Activated T-cell treated with anti-CD3 and anti-CD28 coated beads, Interleukin-2, amount 50 U/mL, for 72 hours (primary cell): ENCODE results near the gene NMS. TPM values are rescaled to one million over a fixed set of nuclear protein-coding genes. Genes with fewer than 3 reads are reported as not detected.

Experiments used
- ATAC-seq, 2 donors: fragments of 150-1000 bp; cut with Tn5 transposase; replicated peaks in 1 of 2; 2 replicates each; pipeline ENCODE4 v1.10.0; 2021; ENCODE audit warnings: moderate library complexity in 2 of 2, mild to moderate bottlenecking in 1 of 2
- DNase-seq, 2 donors: peaks; one replicate each; pipeline ENCODE4 v3.0.0; 2021 to 2022; ENCODE audit warnings: mixed read lengths in 1 of 2
- H3K27ac Mint-ChIP-seq: one replicate; pipeline ENCODE4 v1.8.0; 2022; ENCODE audit warnings: mild to moderate bottlenecking, moderate library complexity, mixed read lengths
- H3K27me3 Mint-ChIP-seq: one replicate; pipeline ENCODE4 v1.8.0; 2022; ENCODE audit warnings: low read depth, mixed read lengths
- H3K36me3 Mint-ChIP-seq, 2 donors: one replicate each; pipeline ENCODE4 v1.8.0; 2022; ENCODE audit warnings: mixed read lengths in 2 of 2, mild to moderate bottlenecking in 1 of 2; ENCODE audit not compliant: insufficient read depth in 2 of 2
- H3K4me1 Mint-ChIP-seq: one replicate; pipeline ENCODE4 v1.8.0; 2022; ENCODE audit warnings: low read depth, mixed read lengths
- H3K4me3 Mint-ChIP-seq, 2 donors: one replicate each; pipeline ENCODE4 v1.8.0; 2022; ENCODE audit warnings: mild to moderate bottlenecking in 2 of 2, mixed read lengths in 2 of 2, moderate library complexity in 2 of 2
- H3K9me3 Mint-ChIP-seq, 2 donors: one replicate each; pipeline ENCODE4 v1.8.0; 2022; ENCODE audit warnings: mixed read lengths in 2 of 2
- total RNA-seq, 2 donors: library from RNA; stranded (reverse); gene quantifications; one replicate each; pipeline ENCODE4 v1.2.3, GENCODE V29; 2022

NMS gene, protein sequence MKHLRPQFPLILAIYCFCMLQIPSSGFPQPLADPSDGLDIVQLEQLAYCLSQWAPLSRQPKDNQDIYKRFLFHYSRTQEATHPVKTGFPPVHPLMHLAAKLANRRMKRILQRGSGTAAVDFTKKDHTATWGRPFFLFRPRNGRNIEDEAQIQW
- not detected for total RNA-seq

DNA sequence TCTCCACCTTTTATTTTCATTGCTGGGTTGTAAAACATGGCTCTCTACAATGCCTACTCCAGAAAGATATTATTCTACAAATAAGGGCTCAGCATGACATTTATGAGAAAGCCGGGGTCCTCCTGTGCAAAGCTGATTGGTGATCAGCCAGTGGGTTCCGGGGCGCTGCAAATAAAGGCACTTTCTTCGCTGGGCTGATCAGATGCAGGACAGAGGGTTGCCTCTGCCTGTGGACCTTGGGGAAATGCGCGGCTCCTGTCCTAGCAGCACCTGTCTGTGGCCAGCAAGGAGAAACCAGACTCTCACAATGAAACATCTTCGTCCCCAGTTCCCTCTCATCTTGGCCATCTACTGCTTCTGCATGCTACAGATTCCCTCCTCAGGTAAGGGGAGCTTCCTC is at the start of gene NMS:
TSS of gene NMS (plus strand) at position 301 of the 400 bp plus-strand sequence. CDS start at position 308, 7 bp downstream.
- Mint-ChIP-seq H3K27ac (no peak within 1 kb of the TSS), H3K4me1 (no peaks in the 10 kb centered on the region), H3K4me3 (no peak within 1 kb of the TSS), H3K9me3 (peaks cover 0 to 3% of the 10 kb centered on the region in 2 donors), H3K36me3 (no peaks in the 10 kb centered on the region), H3K27me3 (peaks cover 50% of the 10 kb centered on the region)
- ATAC-seq, result no peak
- DNase-seq, result no peak

DNA sequence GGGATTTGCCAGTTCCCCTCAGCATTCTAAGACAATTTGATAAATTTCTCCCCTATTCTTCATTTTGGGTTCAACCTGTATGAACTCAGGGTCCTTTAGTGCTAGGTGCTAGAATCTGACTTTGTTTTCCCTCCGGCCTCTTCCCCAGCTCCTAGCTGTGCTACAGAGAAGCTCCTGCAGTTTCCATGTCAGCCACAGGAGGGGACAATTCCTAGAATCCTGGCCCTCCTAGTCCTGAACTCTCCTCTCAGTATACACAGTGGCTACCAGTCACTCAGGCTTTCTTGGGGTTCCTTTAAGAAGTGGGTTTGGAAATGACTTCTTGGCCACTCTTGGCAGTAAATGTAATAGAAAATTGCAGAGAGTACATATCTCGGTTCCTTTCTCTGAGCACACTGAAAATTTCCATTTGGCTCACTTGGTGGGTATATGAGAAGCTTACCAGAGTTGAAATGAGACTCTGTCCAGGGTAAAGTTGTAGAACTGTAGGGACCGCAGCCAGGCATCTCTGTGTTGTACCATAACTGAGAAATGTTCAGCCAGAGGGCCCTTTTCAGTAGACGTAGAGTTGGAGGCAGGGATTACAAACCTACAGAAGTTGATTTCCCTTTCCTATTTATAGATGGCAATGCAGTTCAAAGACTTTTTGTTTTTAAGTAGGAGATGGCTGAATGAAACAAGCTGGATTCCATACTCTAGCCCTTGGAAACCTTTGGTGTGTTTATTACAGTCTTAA is 47.8 kb upstream of the NMS start:
- no peak for ATAC-seq
- Mint-ChIP-seq H3K4me1 (peaks cover 9% of the 10 kb centered on the region), H3K36me3 (peaks cover 0 to 3% of the 10 kb centered on the region in 2 donors), H3K27ac (no peak overlapping the region), H3K4me3 (no peak overlapping the region), H3K27me3 (peaks cover 24% of the 10 kb centered on the region), H3K9me3 (peaks cover 0 to 3% of the 10 kb centered on the region in 2 donors)
- no peak for DNase-seq

DNA sequence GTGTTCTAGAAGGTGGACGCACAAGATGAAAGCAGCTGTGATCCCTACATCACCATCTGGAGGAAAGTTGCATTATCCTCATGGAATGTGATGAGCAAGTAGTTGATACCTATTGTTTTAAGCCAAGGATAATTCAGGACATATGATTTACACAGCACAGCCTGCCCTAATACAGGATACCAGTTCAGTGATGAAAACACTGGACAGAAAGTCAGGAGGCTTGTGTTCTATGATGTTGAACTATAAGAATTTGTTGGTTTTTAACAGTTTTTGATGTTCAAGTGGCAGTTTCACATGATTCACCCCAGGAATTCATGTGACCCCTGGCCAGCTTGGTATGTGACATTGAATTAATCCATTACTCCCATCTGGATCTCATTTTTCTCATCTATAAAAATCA is 46.7 kb upstream of the NMS start:
- ATAC-seq (no peak), DNase-seq (no peak)
- no peak overlapping the region for H3K4me3 Mint-ChIP-seq
- H3K27ac Mint-ChIP-seq, result no peak overlapping the region
- H3K36me3 Mint-ChIP-seq, result peaks cover 0 to 3% of the 10 kb centered on the region in 2 donors
- H3K27me3 Mint-ChIP-seq, result peaks cover 28% of the 10 kb centered on the region
- H3K9me3 Mint-ChIP-seq, result peaks cover 0 to 3% of the 10 kb centered on the region in 2 donors
- H3K4me1 Mint-ChIP-seq, result peaks cover 7% of the 10 kb centered on the region

DNA sequence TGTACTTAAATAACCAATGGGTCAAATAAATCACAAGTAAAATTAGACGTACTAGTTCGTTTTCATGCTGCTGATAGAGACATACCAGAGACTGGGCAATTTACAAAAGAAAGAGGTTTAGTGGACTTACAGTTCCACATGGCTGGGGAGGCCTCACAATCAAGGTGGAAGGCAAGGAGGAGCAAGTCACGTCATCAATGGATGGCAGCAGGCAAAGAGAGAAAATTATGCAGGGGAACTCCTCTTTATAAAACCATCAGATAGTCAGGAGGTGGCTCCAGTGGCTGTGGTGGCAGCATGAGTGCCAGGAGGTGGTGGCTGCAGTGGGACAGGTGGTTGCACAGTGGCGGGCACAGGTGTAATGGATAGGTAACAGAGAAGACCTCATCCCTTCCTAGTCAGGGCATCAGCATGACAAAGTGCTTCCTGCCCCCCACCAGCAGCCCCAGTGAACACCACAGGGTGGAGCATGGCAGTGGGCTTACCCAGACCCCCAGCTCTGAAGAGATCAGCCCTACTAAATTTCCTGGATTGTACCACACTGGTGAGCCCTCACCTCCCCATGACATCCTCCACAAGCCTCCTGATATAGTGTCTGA is 45.9 kb upstream of the NMS start:
- DNase-seq (no peak), ATAC-seq (no peak)
- H3K36me3 Mint-ChIP-seq, result peaks cover 0 to 3% of the 10 kb centered on the region in 2 donors
- H3K9me3 Mint-ChIP-seq, result peaks cover 0 to 3% of the 10 kb centered on the region in 2 donors
- H3K4me3 Mint-ChIP-seq, result no peak overlapping the region
- H3K27ac Mint-ChIP-seq, result no peak overlapping the region
- H3K27me3 Mint-ChIP-seq, result peaks cover 35% of the 10 kb centered on the region
- peaks cover 5% of the 10 kb centered on the region for H3K4me1 Mint-ChIP-seq

DNA sequence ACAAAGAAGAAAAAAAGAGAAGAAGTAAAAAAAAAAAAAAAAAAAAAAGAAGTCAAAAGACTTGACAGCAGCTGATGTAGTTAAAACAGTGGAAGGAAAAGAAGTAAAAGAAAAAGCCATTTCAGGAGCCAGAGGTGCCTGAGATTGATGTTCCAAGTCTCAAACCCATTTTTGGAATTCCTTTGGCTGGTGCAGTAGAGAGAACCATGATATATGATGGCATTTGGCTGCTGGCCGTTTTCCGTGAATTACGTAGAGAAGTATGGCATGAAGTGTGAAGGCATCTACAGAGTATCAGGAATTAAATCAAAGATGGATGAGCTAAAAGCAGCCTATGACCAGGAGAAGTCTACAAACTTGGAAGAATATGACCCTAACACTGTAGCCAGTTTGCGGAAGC is 45.2 kb upstream of the NMS start:
- no peak for DNase-seq
- H3K27me3 Mint-ChIP-seq, result peaks cover 40% of the 10 kb centered on the region
- H3K9me3 Mint-ChIP-seq, result peaks cover 0 to 3% of the 10 kb centered on the region in 2 donors
- H3K36me3 Mint-ChIP-seq, result peaks cover 0 to 3% of the 10 kb centered on the region in 2 donors
- H3K4me1 Mint-ChIP-seq, result peaks cover 5% of the 10 kb centered on the region
- ATAC-seq, result no peak
- H3K27ac Mint-ChIP-seq, result no peak overlapping the region
- no peak overlapping the region for H3K4me3 Mint-ChIP-seq

DNA sequence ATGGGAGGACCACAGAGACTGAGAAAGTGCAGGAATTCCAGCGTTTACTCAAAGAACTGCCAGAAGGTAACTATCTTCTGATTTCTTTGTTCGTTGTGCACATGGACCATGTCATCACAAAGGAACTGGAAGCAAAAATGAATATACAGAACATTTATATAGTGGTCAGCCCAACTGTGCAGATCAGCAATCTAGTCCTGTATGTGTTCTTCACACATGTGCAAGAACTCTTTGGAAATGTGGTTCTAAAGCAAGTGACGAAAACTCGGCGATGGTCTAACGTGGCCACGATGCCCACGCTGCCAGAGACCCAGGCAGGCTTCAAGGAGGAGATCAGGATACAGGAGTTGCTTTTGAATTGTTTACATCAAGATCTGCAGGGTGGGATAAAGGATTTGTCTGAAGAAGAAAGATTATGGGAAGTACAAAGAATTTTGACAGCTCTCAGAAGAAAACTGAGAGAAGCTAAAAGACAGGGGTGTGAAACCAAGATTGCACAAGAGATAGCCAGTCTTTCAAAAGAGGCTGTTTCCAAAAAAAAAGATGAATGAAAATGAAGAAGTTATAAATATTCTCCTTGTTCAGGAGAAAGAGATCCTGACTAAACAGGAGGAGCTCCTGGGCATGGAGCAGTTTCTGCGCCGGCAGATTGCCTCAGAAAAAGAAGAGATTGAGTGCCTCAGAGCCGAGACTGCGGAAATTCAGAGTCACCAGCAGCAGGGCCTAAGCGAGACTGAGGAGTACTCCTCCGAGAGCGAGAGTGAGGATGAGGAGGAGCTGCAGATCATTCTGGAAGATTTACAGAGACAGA is 44.5 kb upstream of the NMS start:
- ATAC-seq, result no peak
- Mint-ChIP-seq H3K36me3 (no peaks in the 10 kb centered on the region), H3K4me3 (no peak overlapping the region), H3K27me3 (peaks cover 40% of the 10 kb centered on the region), H3K27ac (no peak overlapping the region), H3K4me1 (peaks cover 5% of the 10 kb centered on the region), H3K9me3 (peaks cover 0 to 4% of the 10 kb centered on the region in 2 donors)
- no peak for DNase-seq

DNA sequence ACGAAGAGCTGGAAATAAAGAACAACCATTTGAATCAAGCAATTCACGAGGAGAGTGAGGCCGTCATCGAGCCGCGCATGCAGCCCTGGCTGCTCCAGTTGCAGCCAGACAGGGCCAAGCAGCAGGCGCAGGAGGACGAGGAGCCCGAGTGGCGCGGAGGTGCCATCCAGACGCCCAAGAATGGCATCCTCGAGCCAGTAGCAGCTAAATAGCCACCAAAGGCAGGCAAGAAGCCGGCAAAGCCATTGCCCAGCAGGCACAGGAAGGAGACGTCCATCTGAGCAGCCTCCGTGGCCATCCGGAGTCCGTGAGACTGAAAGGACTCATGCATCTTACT is 43.9 kb upstream of the NMS start:
- no peaks in the 10 kb centered on the region for H3K36me3 Mint-ChIP-seq
- H3K4me3 Mint-ChIP-seq, result no peak overlapping the region
- peaks cover 5% of the 10 kb centered on the region for H3K4me1 Mint-ChIP-seq
- H3K27ac Mint-ChIP-seq, result no peak overlapping the region
- H3K27me3 Mint-ChIP-seq, result peaks cover 40% of the 10 kb centered on the region
- H3K9me3 Mint-ChIP-seq, result peaks cover 0 to 4% of the 10 kb centered on the region in 2 donors
- DNase-seq (no peak), ATAC-seq (no peak)

DNA sequence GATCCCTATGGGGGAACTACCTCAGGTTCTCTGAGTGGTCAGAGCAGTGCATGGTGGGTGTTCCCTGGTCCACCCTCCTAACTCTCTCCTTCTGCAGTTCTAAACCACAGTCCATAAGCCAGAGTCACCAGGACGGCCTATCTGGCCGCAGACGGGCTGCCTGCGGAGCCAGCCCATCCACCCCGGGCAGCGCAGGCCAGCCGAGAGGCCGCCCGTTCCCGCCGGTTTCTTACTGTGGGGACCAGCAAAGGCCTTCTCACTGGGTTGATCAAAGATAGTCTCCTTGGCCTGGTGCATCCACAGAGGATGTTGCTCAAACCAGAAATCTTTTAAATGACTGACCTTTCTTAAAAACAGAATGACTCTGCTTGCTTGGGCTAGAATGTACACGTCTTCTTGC is 43.2 kb upstream of the NMS start:
- Mint-ChIP-seq H3K4me3 (no peak overlapping the region), H3K27me3 (peaks cover 40% of the 10 kb centered on the region), H3K27ac (no peak overlapping the region), H3K9me3 (peaks cover 0 to 4% of the 10 kb centered on the region in 2 donors), H3K36me3 (no peaks in the 10 kb centered on the region), H3K4me1 (peaks cover 5% of the 10 kb centered on the region)
- no peak for DNase-seq
- ATAC-seq, result no peak

DNA sequence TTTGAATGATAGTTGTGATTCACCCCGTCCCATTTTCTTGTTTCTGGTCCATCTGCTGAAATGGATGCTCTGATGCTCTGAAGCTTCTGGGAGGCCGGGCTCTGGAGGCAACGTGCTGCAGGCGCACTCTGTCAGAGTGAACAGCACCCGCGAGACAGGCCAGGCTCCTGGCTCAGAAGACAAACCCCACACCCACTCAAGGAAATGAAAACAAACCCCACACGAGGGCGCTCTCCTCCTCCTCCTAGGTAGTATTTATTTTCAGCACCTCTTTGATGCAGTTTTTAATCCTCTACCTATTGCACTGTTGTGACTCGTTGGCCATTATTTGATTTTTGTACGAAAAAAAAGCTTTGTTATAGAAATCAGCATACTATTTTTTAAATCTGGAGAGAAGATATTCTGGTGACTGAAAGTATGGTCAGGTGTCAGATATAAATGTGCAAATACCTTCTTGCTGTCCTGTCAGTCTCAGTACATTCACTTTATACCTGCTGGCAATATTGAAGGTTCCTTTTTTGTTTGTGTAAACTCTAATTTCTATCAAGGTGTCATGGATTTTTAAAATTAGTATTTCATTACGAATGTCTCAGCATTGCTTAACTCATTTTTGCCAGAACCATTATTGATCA is 42.5 kb upstream of the NMS start:
- no peak overlapping the region for H3K4me3 Mint-ChIP-seq
- H3K4me1 Mint-ChIP-seq, result peaks cover 5% of the 10 kb centered on the region
- H3K9me3 Mint-ChIP-seq, result peaks cover 0 to 4% of the 10 kb centered on the region in 2 donors
- H3K27me3 Mint-ChIP-seq, result peaks cover 45% of the 10 kb centered on the region
- DNase-seq, result peak; percentile 71
- no peak overlapping the region for H3K27ac Mint-ChIP-seq
- H3K36me3 Mint-ChIP-seq, result no peaks in the 10 kb centered on the region
- peak; percentile 56 to 66 for ATAC-seq

DNA sequence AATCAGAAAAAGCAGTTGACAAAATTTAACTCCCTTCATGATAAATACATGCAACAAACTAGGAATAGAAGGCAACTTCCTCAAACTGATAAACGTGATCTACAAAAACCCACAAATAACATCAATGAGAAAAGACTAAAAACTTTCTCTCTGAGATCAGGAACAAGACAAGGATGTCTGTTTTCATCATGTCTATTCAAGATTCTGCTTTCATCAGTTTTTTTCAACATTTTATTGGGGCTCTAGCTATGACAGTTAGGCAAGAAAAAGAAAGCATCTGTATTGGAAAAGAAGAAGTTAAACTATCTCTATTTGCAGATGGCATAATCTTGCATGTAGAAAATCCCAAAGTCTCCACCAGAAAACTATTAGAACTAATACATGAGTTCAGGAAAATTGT is 40.6 kb upstream of the NMS start:
- peaks cover 38% of the 10 kb centered on the region for H3K27me3 Mint-ChIP-seq
- no peak overlapping the region for H3K4me3 Mint-ChIP-seq
- peaks cover 5% of the 10 kb centered on the region for H3K4me1 Mint-ChIP-seq
- no peaks in the 10 kb centered on the region for H3K36me3 Mint-ChIP-seq
- DNase-seq (no peak), ATAC-seq (no peak)
- no peak overlapping the region for H3K27ac Mint-ChIP-seq
- H3K9me3 Mint-ChIP-seq, result peaks cover 0 to 4% of the 10 kb centered on the region in 2 donors

DNA sequence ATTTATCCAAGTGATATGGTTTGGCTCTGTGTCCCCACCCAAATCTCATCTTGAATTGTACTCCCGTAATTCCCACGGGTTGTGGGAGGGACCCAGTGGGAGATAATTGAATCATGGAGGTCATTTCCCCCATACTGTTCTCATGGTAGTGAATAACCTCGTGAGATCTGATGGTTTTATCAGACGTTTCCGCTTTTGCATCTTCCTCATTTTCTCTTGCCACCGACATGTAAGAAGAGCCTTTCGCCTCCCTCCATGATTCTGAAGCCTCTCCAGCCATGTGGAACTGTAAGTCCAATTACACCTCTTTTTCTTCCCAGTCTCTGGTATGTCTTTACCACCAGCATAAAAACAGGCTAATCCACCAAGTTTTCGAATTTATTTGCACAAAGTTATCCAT is 32.5 kb upstream of the NMS start:
- ATAC-seq (no peak), DNase-seq (no peak)
- no peaks in the 10 kb centered on the region for H3K36me3 Mint-ChIP-seq
- no peak overlapping the region for H3K27ac Mint-ChIP-seq
- no peak overlapping the region for H3K4me3 Mint-ChIP-seq
- peaks cover 18% of the 10 kb centered on the region for H3K27me3 Mint-ChIP-seq
- H3K9me3 Mint-ChIP-seq, result no peaks in the 10 kb centered on the region
- H3K4me1 Mint-ChIP-seq, result no peaks in the 10 kb centered on the region

DNA sequence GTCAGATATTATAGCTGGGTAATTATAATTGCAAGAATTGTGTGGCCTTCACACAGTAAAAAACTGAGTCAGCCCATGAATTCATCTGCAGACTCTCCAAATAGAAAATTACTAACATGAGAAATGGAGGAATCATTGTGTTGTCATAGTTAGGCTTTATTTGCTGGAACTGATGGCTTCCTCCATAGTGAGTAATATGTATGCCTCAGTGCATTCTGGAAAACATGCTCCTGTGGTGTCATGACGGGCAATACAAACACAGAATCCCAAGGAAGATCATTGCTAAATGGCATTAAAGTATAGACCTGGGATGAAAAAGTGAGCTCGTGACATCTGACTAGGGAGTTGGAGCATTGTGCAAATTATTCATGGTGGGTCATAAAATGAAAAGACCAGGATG is 23.6 kb upstream of the NMS start:
- H3K4me3 Mint-ChIP-seq, result no peak overlapping the region
- no peak overlapping the region for H3K27ac Mint-ChIP-seq
- H3K36me3 Mint-ChIP-seq, result peaks cover 0 to 1% of the 10 kb centered on the region in 2 donors
- H3K9me3 Mint-ChIP-seq, result peaks cover 0 to 1% of the 10 kb centered on the region in 2 donors
- no peaks in the 10 kb centered on the region for H3K4me1 Mint-ChIP-seq
- ATAC-seq (no peak), DNase-seq (no peak)
- no peaks in the 10 kb centered on the region for H3K27me3 Mint-ChIP-seq

DNA sequence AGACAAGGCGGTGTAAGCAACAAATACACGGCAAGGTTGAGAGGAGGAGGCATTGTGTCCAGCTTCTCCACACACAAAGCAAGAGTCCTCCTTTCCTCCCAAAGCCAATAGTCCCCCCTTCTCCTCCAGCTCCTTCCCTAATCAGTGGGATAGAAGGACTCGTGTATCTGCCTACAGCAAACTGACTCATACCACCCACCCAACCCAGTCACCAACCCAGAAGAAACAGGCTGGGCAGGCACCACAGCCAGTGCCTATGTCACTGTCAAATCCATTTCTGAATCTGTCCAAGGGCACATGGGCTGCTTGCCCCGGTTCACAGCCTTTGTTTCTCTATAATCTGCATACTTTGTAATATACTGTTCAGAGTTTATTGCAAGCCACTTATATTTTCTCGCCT is 19.2 kb upstream of the NMS start:
- Mint-ChIP-seq H3K9me3 (no peaks in the 10 kb centered on the region), H3K27me3 (no peaks in the 10 kb centered on the region), H3K27ac (no peak overlapping the region), H3K4me3 (no peak overlapping the region), H3K36me3 (no peaks in the 10 kb centered on the region), H3K4me1 (no peaks in the 10 kb centered on the region)
- DNase-seq (no peak), ATAC-seq (no peak)
